GM12891 (cell line): ENCODE results near the gene PIP.
"Not testable (repeated sequence)": the region's sequence is repeated elsewhere in the genome, so short reads cannot be mapped to it uniquely, and the experiment has no call there.

Experiments
- DNase-seq: peaks from one replicate; pipeline ENCODE4 v3.0.0; 2011; ENCODE audit warnings: low spot score; ENCODE audit not compliant: insufficient read length
- FAIRE-seq: peaks from 2 replicates; lab custom pipeline; 2011; peaks lifted over from hg19 to GRCh38; lab: Jason Lieb, UNC
- PAX5 ChIP-seq: IDR thresholded peaks from 2 replicates; pipeline ENCODE4 v1.6.1; 2011; ENCODE audit warnings: low read length, moderate library complexity, mild to moderate bottlenecking; ENCODE audit not compliant: insufficient read depth, severe bottlenecking
- POLR2A ChIP-seq: IDR thresholded peaks from 2 replicates; pipeline ENCODE4 v1.6.1; 2011; ENCODE audit warnings: low read depth, low read length, control low read depth
- POLR2AphosphoS5 ChIP-seq: IDR thresholded peaks from 2 replicates; pipeline ENCODE4 v1.6.1; 2011; ENCODE audit warnings: low read depth, low read length, control low read depth
- POU2F2 ChIP-seq: IDR thresholded peaks from 2 replicates; pipeline ENCODE4 v1.6.1; 2011; ENCODE audit warnings: low read depth, mild to moderate bottlenecking, control low read depth, low read length, moderate library complexity
- SPI1 ChIP-seq: IDR thresholded peaks from 2 replicates; pipeline ENCODE4 v1.6.1; 2011; ENCODE audit warnings: low read depth, low read length, control low read depth
- TAF1 ChIP-seq: IDR thresholded peaks from 2 replicates; pipeline ENCODE4 v1.6.1; 2011; ENCODE audit warnings: low read depth, low read length, control low read depth

PIP gene

GRCh38 chr7:143176128-143176527 lies 44.3 kb downstream of the PIP start:
- DNase-seq (no peak), FAIRE-seq (no peak)
- TF ChIP-seq TAF1 = no peak
- TF ChIP-seq PAX5 = no peak
- no peak for TF ChIP-seq POLR2A
- no peak for TF ChIP-seq POLR2AphosphoS5

GRCh38 chr7:143177374-143178119 lies 45.7 kb downstream of the PIP start:
- no peak for TF ChIP-seq POLR2AphosphoS5
- no peak for TF ChIP-seq TAF1
- FAIRE-seq (no peak), DNase-seq (no peak)

- FAIRE-seq = not testable (repeated sequence)
These were observed 48.9 kb downstream of the PIP start for GRCh38 chr7:143180771-143181170.

GRCh38 chr7:143181349-143181748 lies 49.5 kb downstream of the PIP start:
- TF ChIP-seq PAX5 (no peak), SPI1 (no peak), POU2F2 (no peak), POLR2AphosphoS5 (no peak), TAF1 (no peak), POLR2A (no peak)
- no peak for FAIRE-seq
- DNase-seq = no peak

More at GRCh38 chr7:143180771-143181170, 48.9 kb downstream of the PIP start:
- DNase-seq = not testable (repeated sequence)

GRCh38 chr7:143183024-143183423 lies 51.1 kb downstream of the PIP start, which contains the start of gene TAS2R39:
Gene TAS2R39, plus strand, starts transcription at chr7:143183419. Its CDS starts 0 bp downstream, at chr7:143183419.
- no peak for DNase-seq
- no peak for TF ChIP-seq POU2F2
- no peak for TF ChIP-seq SPI1
- TF ChIP-seq POLR2A = no peak
- no peak for TF ChIP-seq TAF1
- TF ChIP-seq POLR2AphosphoS5 = no peak
- no peak for TF ChIP-seq PAX5
- no peak for FAIRE-seq

- TF ChIP-seq POU2F2 = no peak
- TF ChIP-seq POLR2A = no peak
- no peak for TF ChIP-seq SPI1
- no peak for TF ChIP-seq POLR2AphosphoS5
- TF ChIP-seq TAF1 = no peak
- no peak for TF ChIP-seq PAX5
- FAIRE-seq (no peak), DNase-seq (no peak)
These were observed 53.7 kb downstream of the PIP start for GRCh38 chr7:143185551-143185950.

- DNase-seq (no peak), FAIRE-seq (no peak)
- TF ChIP-seq POLR2AphosphoS5 (no peak), PAX5 (no peak), POLR2A (no peak), TAF1 (no peak), POU2F2 (no peak), SPI1 (no peak)
These were observed 57.1 kb downstream of the PIP start for GRCh38 chr7:143188994-143189393.
